ENCODE data around the gene SLC2A13.
A peak's percentile ranks its signal among the peaks of the same experiment; 100 is the strongest.
"Not testable (repeated sequence)": the region's sequence is repeated elsewhere in the genome, so short reads cannot be mapped to it uniquely, and the experiment has no call there.

SLC2A13 gene

DNA sequence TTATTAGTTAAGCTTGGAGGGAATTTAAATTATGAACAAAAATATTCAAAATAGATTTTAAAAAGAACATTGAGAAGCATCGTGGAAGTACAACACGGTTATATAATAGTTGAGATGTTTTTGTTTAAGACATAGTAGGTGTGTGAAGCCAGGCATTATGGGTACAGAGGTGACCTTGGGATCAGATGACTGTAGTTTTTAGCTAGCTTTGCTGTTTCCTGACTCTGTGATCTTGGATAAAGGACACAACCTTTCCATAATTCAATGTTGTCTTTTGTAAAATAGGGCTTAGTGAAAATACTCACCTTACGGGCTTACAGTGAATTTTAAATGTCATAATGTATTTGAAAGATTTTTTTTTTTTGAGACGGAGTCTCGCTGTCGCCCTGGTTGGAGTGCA is 239.7 kb downstream of the SLC2A13 start:
- Histone ChIP-seq H3K4me3 (ENCODE audit: low read length) (no peak overlapping the region), H3K9me3 (ENCODE audit: control insufficient read depth, low read length) (no peaks in the 10 kb centered on the region), H3K4me1 (ENCODE audit: control insufficient read depth, insufficient read depth, low read length) (peaks cover 4% of the 10 kb centered on the region), H3K27me3 (replicated peaks; ENCODE audit: control insufficient read depth, insufficient read depth, low read length) (no peaks in the 10 kb centered on the region), H3K9ac (ENCODE audit: low read length) (no peak overlapping the region), H3K36me3 (ENCODE audit: control insufficient read depth, insufficient read depth, low read length, severe bottlenecking) (no peaks in the 10 kb centered on the region)
- DNase-seq (ENCODE audit: low read depth) = no peak

DNA sequence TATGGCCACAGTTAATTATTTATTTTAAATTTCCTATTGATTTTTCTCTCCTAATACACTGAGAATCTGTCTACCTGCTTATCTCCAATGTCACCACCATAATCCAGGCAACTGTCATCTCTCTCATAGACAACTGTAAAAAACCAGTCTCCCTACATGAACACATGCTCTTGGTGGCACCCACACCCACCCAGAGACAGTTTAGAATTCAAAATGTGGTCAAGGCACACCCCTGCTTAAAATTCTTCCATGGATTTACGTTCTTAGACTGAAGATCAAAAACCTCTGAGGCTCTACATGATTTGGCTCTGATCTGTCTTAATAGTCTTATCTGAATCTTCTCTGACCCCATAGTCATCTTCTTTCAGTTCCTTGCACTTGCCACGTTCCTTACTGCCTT is 245.2 kb downstream of the SLC2A13 start:
- no peaks in the 10 kb centered on the region for H3K4me1 ChIP-seq (ENCODE audit: control insufficient read depth, insufficient read depth, low read length)
- H3K36me3 ChIP-seq (ENCODE audit: control insufficient read depth, insufficient read depth, low read length, severe bottlenecking) = no peaks in the 10 kb centered on the region
- no peak for DNase-seq (ENCODE audit: low read depth)
- H3K9ac ChIP-seq (ENCODE audit: low read length) = no peak overlapping the region
- H3K9me3 ChIP-seq (ENCODE audit: control insufficient read depth, low read length) = no peaks in the 10 kb centered on the region
- no peaks in the 10 kb centered on the region for H3K27me3 ChIP-seq (replicated peaks; ENCODE audit: control insufficient read depth, insufficient read depth, low read length)
- H3K4me3 ChIP-seq (ENCODE audit: low read length) = no peak overlapping the region

DNA sequence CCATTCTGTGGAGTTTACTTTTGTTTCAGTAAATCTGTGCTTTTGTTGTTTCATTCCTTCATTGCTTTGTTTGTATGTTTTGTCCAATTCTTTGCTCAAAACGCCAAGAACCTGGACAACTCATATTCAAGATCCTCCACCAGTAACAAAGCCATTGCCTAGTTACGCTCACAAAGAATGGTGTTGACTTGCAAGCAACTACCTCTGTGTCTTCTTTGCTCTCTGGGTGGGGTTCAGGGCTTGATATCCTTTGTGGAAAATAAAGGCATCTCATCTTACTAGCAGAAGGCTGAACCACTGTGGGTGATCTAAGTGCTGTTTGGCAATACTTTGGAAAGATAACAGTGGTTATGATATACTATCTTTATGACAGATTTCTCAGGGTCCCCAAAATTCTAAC is 252.9 kb downstream of the SLC2A13 start:
- no peaks in the 10 kb centered on the region for H3K27me3 ChIP-seq (replicated peaks; ENCODE audit: control insufficient read depth, insufficient read depth, low read length)
- DNase-seq (ENCODE audit: low read depth) = no peak
- H3K4me3 ChIP-seq (ENCODE audit: low read length) = no peak overlapping the region
- no peaks in the 10 kb centered on the region for H3K9me3 ChIP-seq (ENCODE audit: control insufficient read depth, low read length)
- H3K4me1 ChIP-seq (ENCODE audit: control insufficient read depth, insufficient read depth, low read length) = no peaks in the 10 kb centered on the region
- H3K36me3 ChIP-seq (ENCODE audit: control insufficient read depth, insufficient read depth, low read length, severe bottlenecking) = no peaks in the 10 kb centered on the region
- H3K9ac ChIP-seq (ENCODE audit: low read length) = no peak overlapping the region

DNA sequence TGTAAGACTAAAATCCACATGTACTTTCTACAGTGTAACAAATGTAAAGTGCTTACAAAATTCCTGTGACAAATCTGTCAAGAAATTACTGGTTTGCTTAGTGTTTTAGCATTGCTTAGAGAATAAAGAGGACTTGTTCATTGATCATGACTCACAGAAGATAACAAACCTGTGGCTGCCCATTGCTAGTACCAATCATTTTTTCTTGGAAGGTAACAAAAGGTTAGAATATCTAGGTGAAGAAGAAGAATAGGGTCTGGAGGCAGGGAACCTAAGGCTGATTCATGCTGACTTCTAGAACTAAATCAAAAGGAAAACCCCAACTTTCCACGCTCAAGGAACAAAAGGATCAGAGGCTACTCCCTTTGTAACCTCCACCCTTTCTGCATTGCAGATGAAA is 253.5 kb downstream of the SLC2A13 start:
- no peaks in the 10 kb centered on the region for H3K9me3 ChIP-seq (ENCODE audit: control insufficient read depth, low read length)
- no peak for DNase-seq (ENCODE audit: low read depth)
- no peak overlapping the region for H3K4me3 ChIP-seq (ENCODE audit: low read length)

DNA sequence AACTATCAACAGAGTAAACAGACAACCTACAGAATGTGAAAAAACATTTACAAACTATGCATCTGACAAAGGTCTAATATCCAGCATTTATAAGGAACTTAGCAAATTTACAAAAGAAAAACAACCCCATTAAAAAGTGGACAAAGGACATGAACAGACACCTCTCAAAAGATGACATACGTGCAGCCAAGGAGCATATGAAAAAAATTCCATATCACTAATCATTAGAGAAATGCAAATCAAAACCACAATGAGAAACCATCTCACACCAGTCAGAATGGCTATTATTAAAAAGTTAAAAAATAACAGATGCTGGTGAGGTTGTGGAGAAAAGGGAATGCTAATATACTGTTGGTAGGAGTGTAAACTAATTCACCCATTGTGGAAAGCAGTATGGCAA is 257.7 kb downstream of the SLC2A13 start:
- not testable (repeated sequence) for DNase-seq (ENCODE audit: low read depth); H3K36me3 ChIP-seq (ENCODE audit: control insufficient read depth, insufficient read depth, low read length, severe bottlenecking); H3K4me3 ChIP-seq (ENCODE audit: low read length); H3K9me3 ChIP-seq (ENCODE audit: control insufficient read depth, low read length); H3K4me1 ChIP-seq (ENCODE audit: control insufficient read depth, insufficient read depth, low read length); H3K27me3 ChIP-seq (replicated peaks; ENCODE audit: control insufficient read depth, insufficient read depth, low read length); H3K9ac ChIP-seq (ENCODE audit: low read length)

More for the DNA sequence above, 253.5 kb downstream of the SLC2A13 start:
- Histone ChIP-seq H3K36me3 (ENCODE audit: control insufficient read depth, insufficient read depth, low read length, severe bottlenecking) (no peaks in the 10 kb centered on the region), H3K9ac (ENCODE audit: low read length) (no peak overlapping the region), H3K27me3 (replicated peaks; ENCODE audit: control insufficient read depth, insufficient read depth, low read length) (no peaks in the 10 kb centered on the region), H3K4me1 (ENCODE audit: control insufficient read depth, insufficient read depth, low read length) (no peaks in the 10 kb centered on the region)

DNA sequence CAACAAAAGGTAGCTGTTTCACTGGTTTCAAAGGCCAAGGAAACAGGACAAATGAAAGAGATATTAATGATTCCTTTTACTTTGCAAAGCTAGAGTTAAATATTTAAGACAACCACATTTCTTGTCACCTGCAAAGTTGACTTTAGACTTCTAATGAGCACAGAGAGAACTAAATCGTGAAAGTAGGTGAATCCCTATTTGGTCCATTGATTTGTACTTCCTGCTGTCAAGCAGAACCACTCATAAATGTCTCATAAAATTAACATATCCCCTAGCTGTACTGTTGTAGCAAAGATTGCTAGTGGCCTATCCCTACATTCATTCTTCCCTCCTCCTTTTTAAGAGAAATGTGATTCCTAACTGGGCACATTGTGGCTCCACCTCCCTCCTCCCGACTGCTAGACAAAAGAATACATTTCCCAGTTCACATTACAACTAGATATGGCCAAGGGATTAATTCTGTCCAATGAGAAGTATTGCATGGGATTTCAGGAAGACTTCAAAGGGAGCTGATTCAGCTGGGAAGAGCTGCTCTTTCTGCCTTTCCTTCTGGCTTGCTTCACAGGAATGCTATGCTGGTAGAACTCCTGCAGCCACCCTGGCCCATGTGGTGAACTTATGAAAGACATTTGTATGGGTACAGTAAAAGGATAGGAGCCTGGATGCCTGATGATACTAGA is 258.8 kb downstream of the SLC2A13 start:
- Histone ChIP-seq H3K27me3 (replicated peaks; ENCODE audit: control insufficient read depth, insufficient read depth, low read length) (no peaks in the 10 kb centered on the region), H3K9ac (ENCODE audit: low read length) (no peak overlapping the region), H3K36me3 (ENCODE audit: control insufficient read depth, insufficient read depth, low read length, severe bottlenecking) (no peaks in the 10 kb centered on the region), H3K9me3 (ENCODE audit: control insufficient read depth, low read length) (no peaks in the 10 kb centered on the region), H3K4me1 (ENCODE audit: control insufficient read depth, insufficient read depth, low read length) (no peaks in the 10 kb centered on the region), H3K4me3 (ENCODE audit: low read length) (no peak overlapping the region)
- DNase-seq (ENCODE audit: low read depth) = peak; percentile 28

DNA sequence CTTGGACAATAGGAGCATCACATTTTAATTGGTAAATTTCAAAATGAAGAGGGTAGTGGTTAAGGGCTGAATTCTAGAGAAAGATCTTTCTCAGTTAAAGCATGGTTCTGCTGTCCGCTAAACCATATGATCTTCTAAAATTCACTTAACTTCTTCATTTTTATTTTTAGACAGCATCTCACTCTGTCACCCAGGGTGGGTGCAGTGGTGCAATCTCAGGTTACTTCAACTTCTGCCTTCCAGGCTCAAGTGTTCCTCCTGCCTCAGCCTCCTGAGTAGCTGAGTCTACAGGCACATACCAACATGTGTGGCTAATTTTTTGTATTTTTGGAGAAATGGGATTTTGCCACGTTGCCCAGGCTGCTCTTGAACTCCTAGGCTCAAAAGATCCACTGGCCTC is 259.6 kb downstream of the SLC2A13 start:
- no peak for DNase-seq (ENCODE audit: low read depth)
- Histone ChIP-seq H3K9ac (ENCODE audit: low read length) (no peak overlapping the region), H3K4me3 (ENCODE audit: low read length) (no peak overlapping the region), H3K27me3 (replicated peaks; ENCODE audit: control insufficient read depth, insufficient read depth, low read length) (no peaks in the 10 kb centered on the region), H3K36me3 (ENCODE audit: control insufficient read depth, insufficient read depth, low read length, severe bottlenecking) (no peaks in the 10 kb centered on the region), H3K9me3 (ENCODE audit: control insufficient read depth, low read length) (no peaks in the 10 kb centered on the region), H3K4me1 (ENCODE audit: control insufficient read depth, insufficient read depth, low read length) (no peaks in the 10 kb centered on the region)

DNA sequence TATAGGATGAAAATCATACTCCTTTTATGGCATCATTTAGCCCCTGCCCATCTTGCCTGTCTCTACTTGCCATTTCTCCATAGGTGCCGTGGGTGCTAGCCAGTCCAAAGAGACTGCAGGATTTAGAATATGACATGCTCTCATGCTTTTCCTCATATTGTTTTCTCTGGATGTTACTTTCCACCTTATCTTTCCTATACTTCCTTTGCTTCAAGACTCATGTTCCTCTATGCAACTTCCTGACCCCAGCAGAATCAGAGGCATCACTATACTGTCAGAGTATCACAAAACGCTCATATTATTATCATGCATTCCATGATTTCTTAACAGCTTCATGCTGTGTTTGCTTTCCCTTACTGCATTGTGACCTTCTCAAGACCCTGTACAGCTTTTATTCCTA is 265.5 kb downstream of the SLC2A13 start:
- no peaks in the 10 kb centered on the region for H3K4me1 ChIP-seq (ENCODE audit: control insufficient read depth, insufficient read depth, low read length)
- H3K9ac ChIP-seq (ENCODE audit: low read length) = no peak overlapping the region

DNA sequence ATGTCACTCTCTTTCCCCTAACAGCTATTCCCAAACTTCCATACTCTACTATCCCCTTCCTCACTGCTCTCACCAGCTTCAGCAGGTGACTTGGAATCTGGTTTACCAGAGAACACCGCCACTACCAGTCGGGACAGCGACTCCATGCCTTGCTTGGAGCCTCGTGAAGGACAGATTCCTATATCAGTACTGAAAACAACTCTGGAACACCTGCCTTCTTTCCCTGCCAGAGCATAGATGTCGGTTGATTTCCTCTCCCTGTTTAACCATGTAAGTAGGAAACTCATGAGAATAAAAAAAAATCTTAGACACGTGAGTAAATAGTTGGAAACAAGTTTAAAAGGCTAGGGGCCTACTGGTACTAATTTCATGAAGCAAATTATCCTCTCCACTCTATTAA is 266.8 kb downstream of the SLC2A13 start:
- H3K36me3 ChIP-seq (ENCODE audit: control insufficient read depth, insufficient read depth, low read length, severe bottlenecking) = no peaks in the 10 kb centered on the region
- no peak overlapping the region for H3K4me3 ChIP-seq (ENCODE audit: low read length)
- no peaks in the 10 kb centered on the region for H3K9me3 ChIP-seq (ENCODE audit: control insufficient read depth, low read length)
- no peak for DNase-seq (ENCODE audit: low read depth)
- no peaks in the 10 kb centered on the region for H3K27me3 ChIP-seq (replicated peaks; ENCODE audit: control insufficient read depth, insufficient read depth, low read length)
- H3K4me1 ChIP-seq (ENCODE audit: control insufficient read depth, insufficient read depth, low read length) = no peaks in the 10 kb centered on the region
- H3K9ac ChIP-seq (ENCODE audit: low read length) = no peak overlapping the region

More for the DNA sequence above, 265.5 kb downstream of the SLC2A13 start:
- Histone ChIP-seq H3K36me3 (ENCODE audit: control insufficient read depth, insufficient read depth, low read length, severe bottlenecking) (no peaks in the 10 kb centered on the region), H3K27me3 (replicated peaks; ENCODE audit: control insufficient read depth, insufficient read depth, low read length) (no peaks in the 10 kb centered on the region), H3K4me3 (ENCODE audit: low read length) (no peak overlapping the region), H3K9me3 (ENCODE audit: control insufficient read depth, low read length) (no peaks in the 10 kb centered on the region)
- DNase-seq (ENCODE audit: low read depth) = no peak

DNA sequence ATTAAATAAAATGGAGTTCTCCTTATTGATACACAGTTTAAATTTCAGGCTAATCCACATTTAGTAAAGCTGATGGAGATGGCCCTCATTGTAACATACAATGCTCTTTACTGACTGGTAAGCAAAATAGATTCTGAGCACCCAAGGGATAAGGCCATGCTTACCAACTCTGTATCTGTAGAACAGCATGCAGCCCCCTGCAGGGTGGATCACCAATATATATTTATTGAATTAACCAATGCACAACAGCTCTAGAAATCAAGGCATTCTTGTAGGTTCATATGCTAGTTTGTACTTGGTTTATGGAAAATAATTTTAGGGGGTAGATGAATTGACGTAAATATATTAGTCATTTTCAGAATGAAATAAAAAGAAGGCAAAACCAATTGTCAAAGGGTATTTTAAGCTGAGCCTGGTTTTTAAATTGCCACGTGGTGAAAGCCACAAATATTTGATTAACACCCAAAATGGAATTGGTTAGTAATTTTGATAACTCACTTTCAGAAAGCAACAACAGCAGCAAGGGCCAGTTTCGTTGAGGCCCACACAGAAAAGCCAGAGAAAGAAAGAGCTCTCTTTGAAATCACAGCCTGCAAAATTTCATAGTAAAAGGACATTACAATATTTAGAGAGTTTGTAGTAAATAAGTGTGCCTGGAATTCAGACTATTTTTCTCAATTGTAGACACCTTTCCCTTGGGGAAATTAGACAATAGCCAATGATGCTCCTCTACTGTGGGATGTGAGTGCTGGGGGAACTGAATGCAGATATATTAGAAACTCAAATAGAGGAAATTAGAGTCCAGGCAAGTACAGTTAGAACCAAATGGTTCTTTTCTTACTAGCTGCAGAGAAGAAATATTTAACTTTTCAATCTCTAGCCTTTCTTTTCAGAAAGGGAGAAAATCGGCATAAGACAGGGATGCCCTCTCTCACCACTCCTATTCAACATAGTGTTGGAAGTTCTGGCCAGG is 270.1 kb downstream of the SLC2A13 start:
- Histone ChIP-seq H3K9me3 (ENCODE audit: control insufficient read depth, low read length) (no peaks in the 10 kb centered on the region), H3K9ac (ENCODE audit: low read length) (no peak overlapping the region), H3K36me3 (ENCODE audit: control insufficient read depth, insufficient read depth, low read length, severe bottlenecking) (no peaks in the 10 kb centered on the region), H3K4me1 (ENCODE audit: control insufficient read depth, insufficient read depth, low read length) (peaks cover 3% of the 10 kb centered on the region), H3K27me3 (replicated peaks; ENCODE audit: control insufficient read depth, insufficient read depth, low read length) (no peaks in the 10 kb centered on the region), H3K4me3 (ENCODE audit: low read length) (no peak overlapping the region)
- no peak for DNase-seq (ENCODE audit: low read depth)

DNA sequence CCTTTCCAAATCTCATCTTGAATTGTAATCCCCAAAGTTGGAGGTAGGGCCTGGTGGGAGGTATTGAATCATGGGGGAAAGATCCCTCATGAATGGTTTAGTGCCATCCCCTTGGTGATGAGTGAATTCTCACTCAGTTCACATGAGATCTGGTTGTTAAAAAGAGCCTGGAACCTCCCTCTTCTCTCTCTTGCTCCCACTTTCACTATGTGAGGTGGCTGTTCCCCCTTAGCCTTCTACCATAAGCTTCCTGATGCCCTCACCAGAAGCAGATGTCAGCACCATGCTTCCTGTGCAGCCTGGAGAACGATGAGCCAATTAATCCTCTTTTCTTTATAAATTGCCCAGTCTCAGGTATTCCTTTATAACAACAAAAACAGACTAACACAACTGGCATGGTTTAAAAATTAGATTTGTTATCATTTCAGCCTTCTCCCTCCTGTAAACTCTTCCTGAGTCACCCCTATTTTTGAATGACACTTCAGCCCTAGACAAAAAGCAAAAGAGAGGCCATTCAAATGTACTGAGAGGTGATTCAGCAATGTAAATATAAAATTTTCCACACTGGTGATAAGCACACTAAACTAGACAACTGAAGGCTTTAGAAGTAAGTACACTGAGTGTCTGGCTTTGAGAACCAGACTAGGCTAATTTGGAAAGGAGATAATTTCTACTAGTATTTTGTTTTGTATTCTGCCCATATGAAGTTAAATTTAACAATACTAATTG is 274.1 kb downstream of the SLC2A13 start:
- Histone ChIP-seq H3K9me3 (ENCODE audit: control insufficient read depth, low read length) (no peaks in the 10 kb centered on the region), H3K4me3 (ENCODE audit: low read length) (no peak overlapping the region), H3K36me3 (ENCODE audit: control insufficient read depth, insufficient read depth, low read length, severe bottlenecking) (no peaks in the 10 kb centered on the region), H3K9ac (ENCODE audit: low read length) (no peak overlapping the region), H3K27me3 (replicated peaks; ENCODE audit: control insufficient read depth, insufficient read depth, low read length) (no peaks in the 10 kb centered on the region), H3K4me1 (ENCODE audit: control insufficient read depth, insufficient read depth, low read length) (peaks cover 4% of the 10 kb centered on the region)
- DNase-seq (ENCODE audit: low read depth) = peak; percentile 18
